Colonic mucosa (tissue), 4 donors: ENCODE results near the gene ACAP3. TPM values are rescaled to one million over a fixed set of nuclear protein-coding genes. Genes with fewer than 3 reads are reported as not detected.

Experiments
- DNase-seq: peaks from one replicate; pipeline ENCODE4 v3.0.0-alpha.2; 2020
- H3K27ac ChIP-seq: fragments of 200-600 bp; one replicate; pipeline ENCODE4 v1.8.0; 2021
- H3K27me3 ChIP-seq: fragments of 200-600 bp; one replicate; pipeline ENCODE4 v1.8.0; 2021
- H3K36me3 ChIP-seq: fragments of 200-600 bp; one replicate; pipeline ENCODE4 v1.8.0; 2021
- H3K4me1 ChIP-seq: fragments of 200-600 bp; one replicate; pipeline ENCODE4 v1.8.0; 2021; ENCODE audit warnings: mild to moderate bottlenecking
- H3K4me3 ChIP-seq: fragments of 200-600 bp; one replicate; pipeline ENCODE4 v1.8.0; 2021
- H3K9ac ChIP-seq, 2 donors: one replicate each; pipeline ENCODE4 v1.7.0; 2013; ENCODE audit warnings: control low read depth in 2 of 2, low read depth in 2 of 2, low read length in 2 of 2
- H3K9me3 ChIP-seq: fragments of 200-600 bp; one replicate; pipeline ENCODE4 v1.8.0; 2021
- CTCF ChIP-seq: fragments of 200-600 bp; IDR thresholded peaks from one replicate; pipeline ENCODE4 v1.8.0; 2022; ENCODE audit warnings: antibody characterized with exemption, mild to moderate bottlenecking
- intact Hi-C: fragments of 100-400 bp; cut with DNase I; formaldehyde crosslinking; loops from one replicate; pipeline ENCODE4 v1.14.1; 2022
- total RNA-seq, 2 donors: library from RNA; stranded (reverse); fragmentation: NEBNext Ultra II Directional in 1 of 2; extraction: Animal tissue kit (Norgen Biotek cat#: 25700) in 1 of 2; gene quantifications; one replicate each; pipeline ENCODE4 v1.2.1, GENCODE V29; 2021
- donor health status: healthy.
- donor health status: DM: no; HTN: no; CAD: no.
- donor health status: DM: no; HTN: no; CAD: no.

The ACAP3 gene
- total RNA-seq, 2 donors from 2014 or later: 34.1 to 68.1 TPM

GRCh38 chr1:1312450-1313314 lies 5.0 kb upstream of the ACAP3 start:
- Histone ChIP-seq H3K36me3 (no peaks in the 10 kb centered on the region), H3K27ac (no peak overlapping the region), H3K9ac (no peak overlapping the region), H3K4me1 (peaks cover 5% of the 10 kb centered on the region), H3K9me3 (no peaks in the 10 kb centered on the region), H3K4me3 (no peak overlapping the region), H3K27me3 (no peaks in the 10 kb centered on the region)
- no peak for TF ChIP-seq CTCF
- no peak for DNase-seq
- intact Hi-C loops: no loop called here

- H3K27ac ChIP-seq: no peak overlapping the region
- no peak for TF ChIP-seq CTCF
- H3K9ac ChIP-seq: no peak overlapping the region
- H3K36me3 ChIP-seq: no peaks in the 10 kb centered on the region
- intact Hi-C loops: no loop called here
- H3K4me3 ChIP-seq: no peak overlapping the region
- no peaks in the 10 kb centered on the region for H3K9me3 ChIP-seq
- DNase-seq: no peak
- no peaks in the 10 kb centered on the region for H3K27me3 ChIP-seq
- peaks cover 10% of the 10 kb centered on the region for H3K4me1 ChIP-seq
These were observed 3.7 kb upstream of the ACAP3 start for GRCh38 chr1:1311107-1312104.

- Histone ChIP-seq H3K27me3 (no peaks in the 10 kb centered on the region), H3K9ac (no peak overlapping the region), H3K27ac (no peak overlapping the region), H3K9me3 (no peaks in the 10 kb centered on the region), H3K4me3 (no peak overlapping the region), H3K4me1 (peaks cover 18% of the 10 kb centered on the region), H3K36me3 (no peaks in the 10 kb centered on the region)
- intact Hi-C loops: no loop called here
- DNase-seq: no peak
- TF ChIP-seq CTCF: no peak
These were observed 2.8 kb upstream of the ACAP3 start for GRCh38 chr1:1310476-1311053.

- H3K4me3 ChIP-seq: no peak overlapping the region
- peaks cover 23% of the 10 kb centered on the region for H3K4me1 ChIP-seq
- TF ChIP-seq CTCF: no peak
- no peak for DNase-seq
- intact Hi-C loops: no loop called here
- no peaks in the 10 kb centered on the region for H3K27me3 ChIP-seq
- no peaks in the 10 kb centered on the region for H3K9me3 ChIP-seq
- H3K9ac ChIP-seq: no peak overlapping the region
- no peak overlapping the region for H3K27ac ChIP-seq
- no peaks in the 10 kb centered on the region for H3K36me3 ChIP-seq
These were observed 2.3 kb upstream of the ACAP3 start for GRCh38 chr1:1310109-1310385.
